HG03575 (cell line): Measurements from ENCODE around the gene RSBN1L.
"Not testable (repeated sequence)": the region's sequence is repeated elsewhere in the genome, so short reads cannot be mapped to it uniquely, and the experiment has no call there.

ENCODE experiments used
- ATAC-seq: cut with Tn5 transposase; IDR thresholded peaks from one replicate; pipeline ENCODE4 v1.9.1; 2021; ENCODE audit not compliant: unreplicated experiment, insufficient number of reproducible peaks, low FRiP score; ENCODE audit errors: extremely low read depth

RSBN1L gene

DNA sequence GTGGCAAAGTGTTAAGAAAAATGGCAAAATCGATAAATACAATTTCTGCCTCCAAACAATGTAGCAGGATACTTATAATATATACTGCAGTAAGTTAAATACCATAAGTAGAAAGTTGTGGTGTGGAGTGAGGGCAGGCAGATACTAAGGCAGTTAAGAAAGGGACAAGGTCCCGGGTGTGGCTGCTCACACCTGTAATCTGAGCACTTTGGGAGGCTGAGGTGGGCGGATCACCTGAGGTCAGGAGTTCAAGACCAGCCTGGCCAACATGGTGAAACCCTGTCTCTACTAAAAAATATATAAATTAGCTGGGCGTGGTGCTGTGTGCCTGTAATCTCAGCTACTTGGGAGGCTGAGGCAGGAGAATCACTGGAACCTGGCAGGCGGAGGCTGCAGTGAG is 21.3 kb downstream of the RSBN1L start:
- not testable (repeated sequence) for ATAC-seq

- ATAC-seq: no peak
Measured at GRCh38 chr7:77727527-77727926, 31.3 kb downstream of the RSBN1L start.

- ATAC-seq: no peak
Measured at GRCh38 chr7:77727936-77728701, 31.9 kb downstream of the RSBN1L start.

- ATAC-seq: no peak
Measured at GRCh38 chr7:77729574-77730348, 33.5 kb downstream of the RSBN1L start.

DNA sequence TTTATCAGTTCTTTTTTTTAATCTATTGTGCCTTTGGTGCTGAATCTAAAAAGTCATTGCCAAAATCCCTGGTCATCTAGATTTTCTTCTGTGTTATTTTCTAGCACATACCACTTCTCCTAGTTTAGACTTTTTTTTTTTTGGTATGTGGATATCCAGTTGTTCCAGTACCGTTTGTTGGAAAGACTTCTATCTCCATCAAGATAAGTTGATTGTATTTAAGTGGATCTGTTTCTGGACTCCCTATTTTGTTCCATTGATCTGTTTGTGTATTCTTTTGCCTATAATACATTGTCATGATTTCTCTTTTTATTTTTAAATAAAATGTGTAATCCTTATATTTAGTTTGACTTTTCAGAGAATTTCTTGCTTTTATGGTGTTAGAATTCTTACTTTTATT is 35.5 kb downstream of the RSBN1L start:
- ATAC-seq: no peak

- ATAC-seq: no peak
Measured at GRCh38 chr7:77734659-77735421, 38.6 kb downstream of the RSBN1L start.

DNA sequence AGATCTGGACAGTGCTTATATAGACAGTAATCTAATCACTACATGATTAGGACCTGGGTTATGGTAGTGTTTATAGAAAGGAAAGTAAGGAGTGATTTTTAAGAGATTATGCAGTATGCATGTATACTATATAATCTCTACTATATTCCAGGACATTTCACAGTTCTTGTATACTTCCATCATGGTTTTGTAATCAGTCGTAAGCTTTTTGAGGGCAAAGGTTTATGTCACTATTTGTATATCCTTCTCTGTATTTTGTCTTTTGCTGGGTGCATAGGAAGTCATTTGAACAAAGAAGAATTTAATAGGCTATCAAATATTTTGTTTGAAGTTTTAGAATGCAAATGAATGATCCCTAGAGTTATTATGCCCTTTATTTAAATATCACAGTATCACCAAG is 39.2 kb downstream of the RSBN1L start:
- no peak for ATAC-seq

DNA sequence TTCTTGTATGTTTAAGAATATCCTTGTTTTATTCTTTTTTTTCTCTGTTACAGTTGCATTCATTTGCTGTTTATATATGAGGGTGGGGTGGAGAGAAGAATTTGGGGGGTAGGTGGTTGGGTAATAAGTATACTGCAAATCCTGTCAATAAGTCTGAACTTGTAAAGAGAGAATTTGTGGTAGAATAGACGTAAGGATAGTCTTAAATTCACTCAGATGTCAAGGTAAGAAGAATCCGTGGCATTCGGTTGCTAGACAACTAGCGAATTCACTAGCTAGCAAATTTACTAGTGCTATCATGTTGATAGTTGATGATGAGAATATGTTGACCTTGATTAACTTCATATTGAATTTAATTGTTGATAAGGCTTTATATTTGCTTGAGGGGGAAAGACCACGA is 40.7 kb downstream of the RSBN1L start:
- no peak for ATAC-seq

- no peak for ATAC-seq
Measured at GRCh38 chr7:77738382-77738781, 42.1 kb downstream of the RSBN1L start.

GRCh38 chr7:77738871-77739270 is 42.6 kb downstream of the RSBN1L start:
- no peak for ATAC-seq

GRCh38 chr7:77740257-77740656 is 44.0 kb downstream of the RSBN1L start:
- ATAC-seq: no peak

- ATAC-seq: no peak
Measured at GRCh38 chr7:77743518-77743917, 47.3 kb downstream of the RSBN1L start.

DNA sequence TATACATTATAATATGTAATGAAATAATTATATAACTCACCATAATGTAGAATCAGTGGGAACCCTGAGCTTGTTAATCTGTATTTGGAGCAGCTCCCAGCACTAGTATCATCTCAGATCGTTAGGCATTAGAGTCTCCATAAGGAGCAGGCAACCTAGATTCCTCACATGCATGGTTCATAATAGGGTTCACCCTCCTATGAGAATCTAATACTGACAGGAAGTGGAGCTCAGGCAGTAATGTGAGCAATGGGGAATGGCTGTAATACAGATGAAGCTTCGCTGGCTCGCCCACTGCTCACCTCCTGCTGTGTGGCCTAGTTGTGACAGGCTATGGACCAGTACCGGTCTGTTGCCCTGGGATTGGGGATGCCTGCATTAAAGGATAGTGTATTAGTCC is 49.5 kb downstream of the RSBN1L start:
- ATAC-seq: no peak

DNA sequence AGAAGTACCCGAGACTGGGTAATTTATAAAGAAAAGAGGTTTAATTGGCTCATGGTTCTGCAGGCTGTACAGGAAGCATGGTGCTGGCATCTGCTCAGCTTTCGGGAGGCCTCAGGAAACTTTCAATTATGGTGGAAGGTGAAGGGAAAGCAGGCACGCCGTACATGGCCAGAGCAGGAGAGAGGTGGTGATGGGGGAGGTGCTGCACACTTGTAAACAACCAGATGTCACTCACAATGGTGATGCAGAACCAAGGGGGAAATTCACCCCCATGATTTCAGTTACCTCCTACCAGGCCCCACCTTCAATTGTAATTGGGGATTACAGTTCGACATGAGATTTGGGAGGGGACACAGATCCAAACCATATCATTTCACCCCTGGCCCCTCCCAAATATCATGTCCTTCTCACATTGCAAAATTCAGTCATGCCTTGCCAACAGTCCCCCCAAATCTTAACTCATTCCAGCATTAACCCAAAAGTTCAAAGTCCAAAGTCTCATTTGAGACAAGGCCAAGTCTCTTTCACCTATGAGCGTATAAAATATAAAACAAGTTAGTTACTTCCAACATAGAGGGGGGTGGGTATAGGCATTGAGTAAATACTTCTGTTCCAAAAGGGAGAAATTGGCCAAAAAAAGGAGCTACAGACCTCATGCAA is 50.0 kb downstream of the RSBN1L start:
- ATAC-seq: no peak

GRCh38 chr7:77746824-77747165 is 50.5 kb downstream of the RSBN1L start:
- no peak for ATAC-seq

DNA sequence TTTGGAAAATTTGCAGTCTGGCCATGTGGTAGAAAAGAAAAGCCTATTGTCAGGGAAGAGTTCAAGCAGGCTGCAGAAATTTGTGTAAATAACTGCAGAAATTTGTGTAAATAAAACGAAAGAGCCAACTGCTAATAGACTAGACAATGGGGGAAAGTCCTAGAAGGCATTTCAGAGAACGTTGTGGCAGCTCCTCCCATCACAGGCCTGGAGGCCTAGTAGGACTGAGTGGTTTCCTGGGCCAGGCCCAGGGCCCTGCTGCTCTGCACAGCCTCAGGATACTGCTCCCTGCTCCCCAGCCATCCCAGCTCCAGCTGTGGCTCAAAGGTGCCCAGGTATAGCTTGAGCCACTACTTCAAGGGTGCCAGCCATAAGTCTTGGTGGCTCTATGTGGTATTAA is 50.9 kb downstream of the RSBN1L start:
- no peak for ATAC-seq

GRCh38 chr7:77747718-77748117 is 51.5 kb downstream of the RSBN1L start:
- no peak for ATAC-seq

GRCh38 chr7:77752016-77752415 is 55.8 kb downstream of the RSBN1L start:
- ATAC-seq: no peak

DNA sequence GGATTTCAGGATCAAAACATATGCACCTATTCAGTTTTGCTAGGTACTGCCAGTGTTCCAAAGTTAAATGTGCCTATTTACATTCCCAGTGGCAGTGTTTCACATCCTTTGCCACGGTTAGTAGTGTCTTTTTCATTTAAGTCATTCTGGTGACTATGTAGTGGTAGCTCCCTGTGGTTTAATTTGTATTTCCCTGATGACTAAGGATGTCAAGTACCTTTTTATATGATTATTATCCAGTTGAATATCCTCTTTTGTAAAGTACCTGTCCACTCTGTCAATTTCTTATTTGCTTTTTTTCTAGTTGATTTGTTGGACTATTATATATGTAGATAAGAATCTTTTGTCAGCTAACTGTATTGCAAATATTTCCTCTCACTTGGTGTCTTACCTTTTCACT is 56.9 kb downstream of the RSBN1L start:
- ATAC-seq: no peak
